Loucy (cell line): Measurements from ENCODE around the gene PET117.

ENCODE experiments used
- H2AFZ ChIP-seq: fragments of 200-600 bp; sonication (generic); 2 replicates; pipeline ENCODE4 v1.6.0; 2016; ENCODE audit warnings: antibody characterized with exemption, mild to moderate bottlenecking, low read length, moderate library complexity
- H3F3A ChIP-seq: fragments of 200-600 bp; 2 replicates; pipeline ENCODE4 v1.6.0; 2016; ENCODE audit warnings: antibody characterized with exemption, low read depth, mild to moderate bottlenecking
- H3K27me3 ChIP-seq: fragments of 200-600 bp; sonication (generic); 2 replicates; pipeline ENCODE4 v1.6.1; 2014; ENCODE audit warnings: low read length, mild to moderate bottlenecking; ENCODE audit not compliant: insufficient read depth, poor library complexity, severe bottlenecking
- H3K36me3 ChIP-seq: fragments of 200-600 bp; sonication (generic); 2 replicates; pipeline ENCODE4 v1.6.1; 2016; ENCODE audit warnings: low read length; ENCODE audit not compliant: insufficient read depth
- H3K4me1 ChIP-seq: fragments of 200-600 bp; sonication (generic); 2 replicates; pipeline ENCODE4 v1.5.1; 2014; ENCODE audit warnings: low read length, mild to moderate bottlenecking; ENCODE audit not compliant: insufficient read depth, poor library complexity, severe bottlenecking
- H3K4me2 ChIP-seq: fragments of 200-600 bp; sonication (generic); 2 replicates; pipeline ENCODE4 v1.6.0; 2014; ENCODE audit warnings: antibody characterized with exemption, low read length, low read depth, mild to moderate bottlenecking; ENCODE audit not compliant: poor library complexity, severe bottlenecking
- H3K4me3 ChIP-seq: fragments of 200-600 bp; sonication (generic); 2 replicates; pipeline ENCODE4 v1.5.1; 2014; ENCODE audit warnings: low read length, mild to moderate bottlenecking, mixed read lengths; ENCODE audit not compliant: poor library complexity, severe bottlenecking
- H3K79me2 ChIP-seq: fragments of 200-600 bp; sonication (generic); 2 replicates; pipeline ENCODE4 v1.6.1; 2014; ENCODE audit warnings: low read length; ENCODE audit not compliant: insufficient read depth
- H3K9ac ChIP-seq: fragments of 200-600 bp; sonication (generic); 2 replicates; pipeline ENCODE4 v1.6.0; 2014; ENCODE audit warnings: mild to moderate bottlenecking, low read depth, low read length, moderate library complexity; ENCODE audit not compliant: poor library complexity, severe bottlenecking
- H3K9me2 ChIP-seq: fragments of 200-600 bp; sonication (generic); replicated peaks from 2 replicates; pipeline ENCODE4 v1.6.1; 2016; ENCODE audit warnings: low read depth, low read length, mixed read lengths
- H3K9me3 ChIP-seq: fragments of 200-600 bp; sonication (generic); 2 replicates; pipeline ENCODE4 v1.6.1; 2014; ENCODE audit warnings: mild to moderate bottlenecking, antibody characterized with exemption, low read length, low read depth; ENCODE audit not compliant: insufficient read depth
- H4K20me1 ChIP-seq: fragments of 200-600 bp; sonication (generic); 2 replicates; pipeline ENCODE4 v1.6.0; 2014; ENCODE audit warnings: antibody characterized with exemption, low read length, mild to moderate bottlenecking; ENCODE audit not compliant: insufficient read depth, poor library complexity, severe bottlenecking
- EZH2phosphoT487 ChIP-seq: fragments of 200-600 bp; IDR thresholded peaks from 2 replicates; pipeline ENCODE4 v1.6.1; 2018; ENCODE audit warnings: antibody characterized with exemption, mild to moderate bottlenecking, moderate library complexity, borderline replicate concordance
- TF ChIP-seq, protein P1 (sequence below): fragments of 200-600 bp; sonication (generic); conservative IDR thresholded peaks from 2 replicates; pipeline ENCODE4 v1.5.1; 2014; ENCODE audit warnings: mild to moderate bottlenecking, antibody characterized with exemption, low read length

Gene PET117

DNA sequence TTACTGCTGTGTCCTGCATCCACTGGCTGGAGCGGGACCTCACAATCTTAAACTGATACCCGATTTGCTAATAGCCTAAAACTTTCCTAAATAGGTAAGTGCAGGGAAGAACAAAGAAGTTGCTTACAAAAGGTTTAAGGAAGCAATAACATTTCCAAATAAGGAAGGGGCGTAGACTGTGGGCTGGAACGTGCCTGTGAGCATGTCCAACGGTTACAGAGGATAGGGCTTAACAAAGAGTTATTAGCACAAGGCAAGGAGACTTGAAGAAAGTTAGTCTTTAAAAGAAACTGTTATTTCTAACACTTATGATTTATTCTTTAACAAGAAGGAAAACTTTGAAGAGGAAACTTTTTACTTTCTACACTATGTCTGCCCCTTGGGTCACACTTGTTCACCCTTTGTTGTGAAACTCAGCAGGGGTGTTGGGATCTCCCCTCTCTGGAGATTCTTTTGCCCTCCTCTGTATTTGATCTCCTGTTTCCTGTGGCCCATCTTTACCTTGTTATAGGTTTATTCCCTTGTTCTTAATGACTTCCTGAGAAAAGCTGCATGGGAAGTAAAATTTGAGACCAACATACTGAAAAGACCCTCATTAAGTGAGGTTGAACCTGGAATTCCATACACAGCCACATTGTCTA is 28.7 kb downstream of the PET117 start:
- H3K4me3 ChIP-seq, result no peak overlapping the region
- peak overlapping the region; percentile 42 for H3K4me2 ChIP-seq
- no peaks in the 10 kb centered on the region for H3F3A ChIP-seq
- no peaks in the 10 kb centered on the region for H3K9me3 ChIP-seq
- H3K79me2 ChIP-seq, result no peaks in the 10 kb centered on the region
- H2AFZ ChIP-seq, result no peak overlapping the region
- H4K20me1 ChIP-seq, result no peaks in the 10 kb centered on the region
- H3K4me1 ChIP-seq, result peaks cover 14% of the 10 kb centered on the region
- no peak overlapping the region for H3K9ac ChIP-seq
- no peaks in the 10 kb centered on the region for H3K27me3 ChIP-seq
- no peak for TF ChIP-seq EZH2phosphoT487
- TF ChIP-seq, protein P1, sequence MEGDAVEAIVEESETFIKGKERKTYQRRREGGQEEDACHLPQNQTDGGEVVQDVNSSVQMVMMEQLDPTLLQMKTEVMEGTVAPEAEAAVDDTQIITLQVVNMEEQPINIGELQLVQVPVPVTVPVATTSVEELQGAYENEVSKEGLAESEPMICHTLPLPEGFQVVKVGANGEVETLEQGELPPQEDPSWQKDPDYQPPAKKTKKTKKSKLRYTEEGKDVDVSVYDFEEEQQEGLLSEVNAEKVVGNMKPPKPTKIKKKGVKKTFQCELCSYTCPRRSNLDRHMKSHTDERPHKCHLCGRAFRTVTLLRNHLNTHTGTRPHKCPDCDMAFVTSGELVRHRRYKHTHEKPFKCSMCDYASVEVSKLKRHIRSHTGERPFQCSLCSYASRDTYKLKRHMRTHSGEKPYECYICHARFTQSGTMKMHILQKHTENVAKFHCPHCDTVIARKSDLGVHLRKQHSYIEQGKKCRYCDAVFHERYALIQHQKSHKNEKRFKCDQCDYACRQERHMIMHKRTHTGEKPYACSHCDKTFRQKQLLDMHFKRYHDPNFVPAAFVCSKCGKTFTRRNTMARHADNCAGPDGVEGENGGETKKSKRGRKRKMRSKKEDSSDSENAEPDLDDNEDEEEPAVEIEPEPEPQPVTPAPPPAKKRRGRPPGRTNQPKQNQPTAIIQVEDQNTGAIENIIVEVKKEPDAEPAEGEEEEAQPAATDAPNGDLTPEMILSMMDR, result no peak
- H3K9me2 ChIP-seq, result no peaks in the 10 kb centered on the region
- H3K36me3 ChIP-seq, result peaks cover 6% of the 10 kb centered on the region; the same call in 1 of the 2 replicates

DNA sequence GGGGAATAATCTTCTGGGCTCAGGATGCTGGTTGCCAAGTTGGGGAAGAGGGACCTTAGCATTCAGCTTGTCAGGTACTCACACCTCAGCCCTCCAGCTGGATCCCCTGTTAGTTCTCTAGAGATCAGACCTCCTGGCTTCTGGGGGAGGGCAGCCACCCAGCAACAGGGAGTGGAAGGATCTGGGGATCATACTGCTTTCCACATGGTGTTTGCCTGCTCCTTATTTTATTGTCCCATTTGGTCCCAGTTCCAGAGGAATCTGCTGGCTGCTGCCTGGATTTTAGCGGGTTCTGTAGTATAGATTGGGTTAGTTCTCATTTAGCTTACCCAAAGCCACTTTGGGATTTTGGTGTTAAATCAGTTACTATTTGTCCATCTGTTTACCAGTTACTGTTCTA is 29.3 kb downstream of the PET117 start:
- Histone ChIP-seq H3K4me3 (no peak overlapping the region), H3K79me2 (no peaks in the 10 kb centered on the region), H3K4me2 (no peak overlapping the region), H2AFZ (no peak overlapping the region), H4K20me1 (no peaks in the 10 kb centered on the region), H3K9ac (no peak overlapping the region), H3K27me3 (no peaks in the 10 kb centered on the region), H3K9me3 (no peaks in the 10 kb centered on the region), H3K9me2 (no peaks in the 10 kb centered on the region), H3K4me1 (peaks cover 14% of the 10 kb centered on the region), H3F3A (no peaks in the 10 kb centered on the region), H3K36me3 (peaks cover 6% of the 10 kb centered on the region; the same call in 1 of the 2 replicates)
- TF ChIP-seq, protein P1, result no peak
- TF ChIP-seq EZH2phosphoT487, result no peak

- Histone ChIP-seq H3K4me2 (no peak overlapping the region), H3K79me2 (no peaks in the 10 kb centered on the region), H3K9me2 (no peaks in the 10 kb centered on the region), H3F3A (no peaks in the 10 kb centered on the region), H3K9me3 (no peaks in the 10 kb centered on the region), H3K9ac (no peak overlapping the region), H3K4me1 (no peaks in the 10 kb centered on the region), H3K27me3 (no peaks in the 10 kb centered on the region), H2AFZ (no peak overlapping the region), H3K4me3 (no peak overlapping the region), H3K36me3 (no peaks in the 10 kb centered on the region), H4K20me1 (no peaks in the 10 kb centered on the region)
- no peak for TF ChIP-seq EZH2phosphoT487
- TF ChIP-seq, protein P1, result no peak
These were observed 34.7 kb downstream of the PET117 start for GRCh38 chr20:18172379-18172778.
